HEK293T (cell line): ENCODE data around the gene CSNK1G1.

ENCODE experiments used
- CTCF ChIA-PET: fragments of 350-600 bp; formaldehyde crosslinking; extraction: SDS; loops from one replicate; lab custom pipeline; 2021; ENCODE audit warnings: antibody characterized with exemption, inconsistent platforms; lab: Yijun Ruan, JAX
- POLR2A ChIA-PET: fragments of 350-600 bp; formaldehyde crosslinking; extraction: SDS; loops from one replicate; lab custom pipeline; 2020; ENCODE audit warnings: antibody characterized with exemption, inconsistent platforms; lab: Yijun Ruan, JAX
- DNase-seq: peaks from one replicate; pipeline ENCODE4 v3.0.0; 2012; ENCODE audit warnings: mixed read lengths; ENCODE audit errors: extremely low spot score
- ARNT ChIP-seq: fragments of 450-650 bp; IDR thresholded peaks from 2 replicates; pipeline ENCODE4 v1.6.1; 2017; ENCODE audit warnings: mild to moderate bottlenecking
- BHLHE40 ChIP-seq: fragments of 450-650 bp; IDR thresholded peaks from 2 replicates; pipeline ENCODE4 v1.6.1; 2016; ENCODE audit warnings: mild to moderate bottlenecking, moderate library complexity, borderline replicate concordance
- CTBP1 ChIP-seq: fragments of 450-650 bp; IDR thresholded peaks from 2 replicates; pipeline ENCODE4 v1.6.1; 2016; ENCODE audit warnings: borderline replicate concordance
- ELF4 ChIP-seq: fragments of 450-650 bp; IDR thresholded peaks from 2 replicates; pipeline ENCODE4 v1.6.1; 2017; ENCODE audit warnings: antibody characterized with exemption
- FOXA1 ChIP-seq: fragments of 450-650 bp; IDR thresholded peaks from 2 replicates; pipeline ENCODE4 v1.6.1; 2016; ENCODE audit warnings: mild to moderate bottlenecking
- FOXK2 ChIP-seq: fragments of 450-650 bp; IDR thresholded peaks from 2 replicates; pipeline ENCODE4 v1.6.1; 2016; ENCODE audit warnings: mild to moderate bottlenecking
- FOXM1 ChIP-seq: fragments of 450-650 bp; IDR thresholded peaks from 2 replicates; pipeline ENCODE4 v1.6.1; 2017; ENCODE audit warnings: mild to moderate bottlenecking, borderline replicate concordance
- HDGF ChIP-seq: fragments of 450-650 bp; IDR thresholded peaks from 2 replicates; pipeline ENCODE4 v1.6.1; 2017; ENCODE audit warnings: antibody characterized with exemption, borderline replicate concordance
- L3MBTL2 ChIP-seq: fragments of 450-650 bp; conservative IDR thresholded peaks from 2 replicates; pipeline ENCODE4 v1.6.1; 2016; ENCODE audit warnings: mild to moderate bottlenecking
- LEF1 ChIP-seq: fragments of 450-650 bp; IDR thresholded peaks from 2 replicates; pipeline ENCODE4 v1.6.1; 2017; ENCODE audit warnings: mild to moderate bottlenecking, borderline replicate concordance
- NFRKB ChIP-seq: fragments of 450-650 bp; IDR thresholded peaks from 2 replicates; pipeline ENCODE4 v1.6.1; 2016; ENCODE audit warnings: mild to moderate bottlenecking, moderate library complexity
- PKNOX1 ChIP-seq: fragments of 450-650 bp; IDR thresholded peaks from 2 replicates; pipeline ENCODE4 v1.6.1; 2016
- SP1 ChIP-seq: fragments of 450-650 bp; IDR thresholded peaks from 2 replicates; pipeline ENCODE4 v1.6.1; 2017
- SUZ12 ChIP-seq: fragments of 450-650 bp; IDR thresholded peaks from 2 replicates; pipeline ENCODE4 v1.6.1; 2016; ENCODE audit warnings: mild to moderate bottlenecking
- TARDBP ChIP-seq: fragments of 450-650 bp; IDR thresholded peaks from 2 replicates; pipeline ENCODE4 v1.6.1; 2016
- ZNF384 ChIP-seq: fragments of 450-650 bp; IDR thresholded peaks from 2 replicates; pipeline ENCODE4 v1.6.1; 2016

CSNK1G1 gene

DNA sequence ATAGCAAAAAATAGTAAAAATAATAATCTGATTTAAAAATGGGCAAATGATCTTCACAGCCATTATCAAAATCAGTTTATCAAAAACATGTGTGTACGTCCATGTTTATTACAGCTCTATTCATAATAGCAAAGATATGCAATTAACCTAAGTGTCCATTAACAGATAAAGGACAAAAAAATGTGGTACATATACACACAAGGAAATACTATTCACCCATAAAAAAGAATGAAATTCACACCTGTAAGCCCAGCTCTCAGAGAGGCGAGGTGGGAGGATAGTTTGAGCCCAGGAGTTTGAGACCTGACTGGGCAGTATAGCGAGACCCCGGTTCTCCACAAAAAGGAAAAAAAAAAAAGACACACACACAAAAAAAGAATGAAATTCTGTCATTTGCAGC, 110.6 kb downstream of the CSNK1G1 start:
- ChIA-PET CTCF (no interaction called here), POLR2A (no interaction called here)
- TF ChIP-seq TARDBP (no peak), ARNT (no peak), PKNOX1 (no peak), SP1 (no peak), FOXK2 (no peak), ZNF384 (no peak), CTBP1 (no peak), L3MBTL2 (no peak), BHLHE40 (no peak), SUZ12 (no peak), FOXM1 (no peak), LEF1 (no peak)
- no peak for DNase-seq

GRCh38 chr15:64237677-64238076, 118.3 kb downstream of the CSNK1G1 start:
- peak; percentile 60 for TF ChIP-seq PKNOX1
- TF ChIP-seq FOXK2 = no peak
- TF ChIP-seq ARNT = no peak
- TF ChIP-seq L3MBTL2 = 0 out of 2 replicates have a peak, but pooled peaks have one; percentile 18
- POLR2A ChIA-PET = no interaction called here
- CTCF ChIA-PET = interaction anchor here (0.5 kb wide), 1 partner anchor 79 kb away, joined by 3 read pairs; no protein-coding TSS in a partner anchor
- DNase-seq = no peak

- POLR2A ChIA-PET = no interaction called here
- DNase-seq = no peak
- no peak for TF ChIP-seq L3MBTL2
- no peak for TF ChIP-seq HDGF
- no peak for TF ChIP-seq ZNF384
- TF ChIP-seq LEF1 = no peak
- no peak for TF ChIP-seq TARDBP
- TF ChIP-seq FOXK2 = no peak
- CTCF ChIA-PET = no interaction called here
These were observed 119.6 kb downstream of the CSNK1G1 start for GRCh38 chr15:64236156-64236894.

- POLR2A ChIA-PET = no interaction called here
- TF ChIP-seq CTBP1 (no peak), L3MBTL2 (no peak), ZNF384 (no peak), LEF1 (no peak), HDGF (no peak), NFRKB (no peak), SP1 (no peak), TARDBP (no peak), ELF4 (no peak), FOXA1 (no peak), PKNOX1 (no peak)
- CTCF ChIA-PET = interaction anchor here (1.2 kb wide), 1 partner anchor 123 kb away, joined by 4 read pairs; no protein-coding TSS in a partner anchor
- no peak for DNase-seq
These were observed 120.4 kb downstream of the CSNK1G1 start for GRCh38 chr15:64235552-64235951.

GRCh38 chr15:64233299-64233698, 122.7 kb downstream of the CSNK1G1 start:
- ChIA-PET POLR2A (interaction anchor here (0.7 to 1.0 kb wide), 2 partner anchors 15 to 70 kb away, joined by 3 read pairs; no protein-coding TSS in a partner anchor), CTCF (no interaction called here)
- DNase-seq = no peak
- TF ChIP-seq ARNT (no peak), PKNOX1 (peak; percentile 28; the same call in 1 of the 2 replicates)

DNA sequence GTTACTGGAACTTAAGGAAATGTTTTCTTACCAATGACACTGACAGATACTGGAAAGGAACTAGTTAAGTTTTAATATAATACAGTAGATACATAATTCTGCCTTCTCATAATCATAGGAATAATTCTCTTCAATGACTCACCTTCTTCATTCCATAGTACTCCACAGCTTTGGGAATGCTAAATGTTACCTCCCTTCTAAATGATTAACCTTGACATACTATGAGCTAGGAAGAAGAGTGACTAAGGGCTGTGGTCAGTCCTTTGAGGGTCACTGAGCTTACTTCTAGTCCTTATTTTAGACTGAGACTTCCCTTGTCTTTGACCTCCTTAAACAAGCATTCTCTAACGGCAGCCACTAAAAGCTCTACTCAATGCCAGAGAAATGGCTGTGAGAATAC, 123.6 kb downstream of the CSNK1G1 start:
- ChIA-PET POLR2A (no interaction called here), CTCF (no interaction called here)
- DNase-seq = no peak
- TF ChIP-seq PKNOX1 = no peak
- no peak for TF ChIP-seq L3MBTL2
- no peak for TF ChIP-seq CTBP1
- no peak for TF ChIP-seq FOXM1
- no peak for TF ChIP-seq FOXK2
- TF ChIP-seq FOXA1 = no peak
- TF ChIP-seq HDGF = no peak
- TF ChIP-seq ELF4 = no peak
- TF ChIP-seq BHLHE40 = no peak
- TF ChIP-seq NFRKB = no peak
- TF ChIP-seq LEF1 = no peak
- no peak for TF ChIP-seq ZNF384
- no peak for TF ChIP-seq SP1
- no peak for TF ChIP-seq ARNT
- TF ChIP-seq SUZ12 = no peak
